ENCODE results near the gene NQO2.

- TF ChIP-seq POLR2A (IDR thresholded peaks at IDR 0.05; ENCODE audit: borderline replicate concordance, extremely low read depth, insufficient read depth, insufficient read length), result no peak
- TF ChIP-seq, protein P1, sequence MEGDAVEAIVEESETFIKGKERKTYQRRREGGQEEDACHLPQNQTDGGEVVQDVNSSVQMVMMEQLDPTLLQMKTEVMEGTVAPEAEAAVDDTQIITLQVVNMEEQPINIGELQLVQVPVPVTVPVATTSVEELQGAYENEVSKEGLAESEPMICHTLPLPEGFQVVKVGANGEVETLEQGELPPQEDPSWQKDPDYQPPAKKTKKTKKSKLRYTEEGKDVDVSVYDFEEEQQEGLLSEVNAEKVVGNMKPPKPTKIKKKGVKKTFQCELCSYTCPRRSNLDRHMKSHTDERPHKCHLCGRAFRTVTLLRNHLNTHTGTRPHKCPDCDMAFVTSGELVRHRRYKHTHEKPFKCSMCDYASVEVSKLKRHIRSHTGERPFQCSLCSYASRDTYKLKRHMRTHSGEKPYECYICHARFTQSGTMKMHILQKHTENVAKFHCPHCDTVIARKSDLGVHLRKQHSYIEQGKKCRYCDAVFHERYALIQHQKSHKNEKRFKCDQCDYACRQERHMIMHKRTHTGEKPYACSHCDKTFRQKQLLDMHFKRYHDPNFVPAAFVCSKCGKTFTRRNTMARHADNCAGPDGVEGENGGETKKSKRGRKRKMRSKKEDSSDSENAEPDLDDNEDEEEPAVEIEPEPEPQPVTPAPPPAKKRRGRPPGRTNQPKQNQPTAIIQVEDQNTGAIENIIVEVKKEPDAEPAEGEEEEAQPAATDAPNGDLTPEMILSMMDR (IDR thresholded peaks at IDR 0.05 in 2 of 3, conservative IDR thresholded peaks at IDR 0.05 in 1 of 3; ENCODE audit: borderline replicate concordance in 1 of 3, insufficient read depth in 1 of 3, low read depth in 2 of 3, low read length in 2 of 3), result no peak
- TF ChIP-seq, protein P2, sequence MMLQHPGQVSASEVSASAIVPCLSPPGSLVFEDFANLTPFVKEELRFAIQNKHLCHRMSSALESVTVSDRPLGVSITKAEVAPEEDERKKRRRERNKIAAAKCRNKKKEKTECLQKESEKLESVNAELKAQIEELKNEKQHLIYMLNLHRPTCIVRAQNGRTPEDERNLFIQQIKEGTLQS (IDR thresholded peaks at IDR 0.05), result no peak
- no peak for TF ChIP-seq JUND (IDR thresholded peaks at IDR 0.05)
- TF ChIP-seq EZH2 (IDR thresholded peaks at IDR 0.05), result no peak
- TF ChIP-seq POLR2AphosphoS5 (IDR thresholded peaks at IDR 0.05; ENCODE audit: low read depth, low read length), result no peak
- TF ChIP-seq SIN3A (IDR thresholded peaks at IDR 0.05; ENCODE audit: low read depth), result no peak
- TF ChIP-seq REST (IDR thresholded peaks at IDR 0.05; ENCODE audit: low read depth), result no peak
- TF ChIP-seq YY1 (IDR thresholded peaks at IDR 0.05; ENCODE audit: extremely low read depth, insufficient replicate concordance, low read depth, low read length), result no peak
Observed at GRCh38 chr6:2973676-2974075, 26.0 kb upstream of the NQO2 start.
